DMS114 treated with DMSO at 0.1 percent for 48 hours (cell line): ENCODE results near the gene CNFN.

ENCODE experiments used
- DNase-seq: peaks from one replicate; lab custom pipeline; 2025; ENCODE audit not compliant: unreplicated experiment; lab: John Stamatoyannopoulos, UW

The CNFN gene, protein sequence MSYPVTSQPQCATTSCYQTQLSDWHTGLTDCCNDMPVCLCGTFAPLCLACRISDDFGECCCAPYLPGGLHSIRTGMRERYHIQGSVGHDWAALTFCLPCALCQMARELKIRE

DNA sequence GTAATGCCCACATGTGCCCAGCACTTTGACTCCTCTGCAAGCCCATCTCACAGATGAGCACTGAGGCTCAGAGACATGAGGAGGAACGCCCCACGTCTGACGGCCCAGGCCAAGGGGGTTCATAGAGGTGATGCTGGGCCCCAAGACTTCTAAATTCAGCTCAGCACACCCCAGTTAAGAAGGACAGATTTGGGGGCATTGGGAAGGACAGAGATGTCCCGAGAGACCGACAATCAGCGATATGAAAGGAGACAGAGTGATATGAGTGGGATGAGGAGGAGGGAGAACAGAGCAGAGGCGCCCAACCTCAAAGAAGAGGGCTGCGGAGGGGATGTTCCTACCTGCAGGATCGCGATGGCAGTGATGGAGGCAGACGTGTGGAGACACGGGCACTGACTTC, at the start of gene CNFN:
TSS of gene CNFN (minus strand) at position 399 of the 400 bp plus-strand sequence. CDS start 1,260 bp downstream, outside the sequence.
- no peak for DNase-seq

DNA sequence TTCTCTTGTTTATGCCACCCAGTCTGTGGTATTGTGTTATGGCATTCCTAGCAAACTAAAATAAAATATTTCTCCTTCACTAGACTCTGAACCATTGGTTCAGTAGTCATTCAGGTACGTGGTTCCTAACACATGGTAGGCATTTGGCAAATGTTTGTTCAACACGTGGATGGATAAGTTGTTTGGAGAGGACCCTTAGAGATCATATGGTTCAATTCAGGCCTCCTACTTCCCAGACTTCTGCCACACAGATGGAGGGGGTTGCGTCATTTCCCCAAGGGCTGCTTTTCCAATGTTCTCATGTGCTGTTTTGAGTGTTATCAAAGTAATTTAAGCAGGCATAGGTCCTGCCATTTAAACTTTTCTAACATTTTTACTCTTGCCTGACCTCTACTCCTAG, 45.9 kb upstream of the CNFN start:
- no peak for DNase-seq

DNA sequence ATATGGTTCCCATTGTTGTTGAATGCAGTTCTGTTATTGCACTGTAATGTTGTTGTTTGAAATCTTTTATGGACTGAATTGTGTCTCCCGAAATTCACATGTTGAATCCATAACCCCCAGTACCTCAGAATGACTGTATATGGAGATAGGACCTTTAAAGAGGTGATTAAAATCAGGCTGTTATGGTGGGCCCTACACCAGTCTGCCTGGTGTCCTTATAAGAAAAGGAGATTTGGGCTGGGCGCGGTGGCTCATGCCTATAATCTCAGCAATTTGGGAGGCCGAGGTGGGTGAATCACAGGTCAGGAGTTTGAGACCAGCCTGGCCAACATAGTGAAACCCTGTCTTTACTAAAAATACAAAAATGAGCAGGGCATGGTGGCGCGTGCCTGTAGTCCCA, 45.2 kb upstream of the CNFN start:
- no peak for DNase-seq

DNA sequence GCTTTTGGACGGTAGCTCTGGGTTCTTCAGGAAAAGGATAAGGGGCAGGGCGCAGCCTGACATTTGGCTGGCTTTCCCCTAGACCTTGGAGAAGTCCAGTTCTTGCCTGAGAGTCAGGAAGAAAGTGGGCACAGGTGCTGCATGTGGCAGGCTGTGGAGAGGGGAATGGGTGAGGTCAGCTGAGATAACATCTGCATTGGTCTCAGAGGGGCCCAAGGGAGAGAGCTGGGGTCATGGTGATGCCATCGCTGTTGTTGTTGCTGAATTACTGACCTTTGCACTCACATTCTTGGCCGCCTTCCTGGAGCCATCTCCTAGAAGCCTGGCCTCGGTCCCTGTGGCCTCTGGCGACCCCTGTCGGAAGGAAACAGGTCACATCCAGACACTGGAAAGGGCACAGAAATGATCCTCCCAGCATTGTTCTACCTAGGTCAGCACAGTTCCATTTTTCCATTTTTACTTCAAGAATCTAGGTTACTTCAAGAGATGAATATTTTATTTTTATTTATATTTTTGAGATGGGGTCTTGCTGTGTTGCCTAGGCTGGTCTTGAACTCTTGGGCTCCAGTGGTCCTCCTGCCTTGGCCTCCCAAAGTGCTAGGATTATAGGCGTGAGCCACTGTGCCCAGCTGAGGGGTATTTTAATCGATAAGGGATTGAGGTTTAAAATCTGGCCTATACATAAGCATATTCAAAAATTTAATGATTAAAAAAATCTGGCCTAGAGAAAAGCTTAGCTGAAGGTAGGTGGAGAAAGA, 43.6 kb upstream of the CNFN start:
- DNase-seq, result no peak

DNA sequence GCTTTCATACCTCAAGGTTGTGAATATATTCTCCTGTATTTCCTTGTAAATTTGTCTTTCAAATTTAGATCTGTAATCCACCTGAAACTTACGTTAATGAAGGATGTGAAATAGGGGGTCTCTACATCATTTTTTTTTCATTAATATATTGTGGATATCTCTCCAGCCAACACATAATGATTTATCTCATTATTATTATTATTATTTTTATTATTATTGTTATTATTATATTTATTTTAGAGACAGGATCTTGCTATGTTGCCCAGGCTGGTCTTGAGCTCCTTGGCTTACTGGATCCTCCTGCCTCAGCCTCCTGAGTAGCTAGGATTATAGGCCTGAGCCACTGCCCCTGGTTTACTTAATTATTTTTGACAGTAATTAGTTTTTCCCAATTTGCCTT, 41.4 kb upstream of the CNFN start:
- no peak for DNase-seq

DNA sequence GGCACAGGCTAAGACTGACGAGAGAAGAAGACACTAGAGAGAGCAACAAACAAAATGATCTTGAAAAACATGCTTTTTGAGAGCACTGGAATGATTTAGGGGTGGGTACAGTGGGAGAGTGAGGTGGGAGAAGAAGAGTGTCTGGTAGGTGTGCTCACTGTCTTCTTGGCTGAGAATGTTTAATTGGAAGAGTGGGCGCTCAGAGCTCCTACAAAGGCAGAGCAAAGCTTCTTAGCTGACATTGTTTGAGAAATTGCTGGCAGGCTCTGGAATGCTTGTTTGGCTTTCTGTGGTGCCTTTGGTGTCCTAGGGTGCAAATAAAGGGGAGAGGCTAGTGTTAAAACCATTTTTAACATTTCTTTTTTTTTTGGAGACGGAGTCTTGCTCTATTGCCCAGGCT, 38.6 kb upstream of the CNFN start:
- DNase-seq, result no peak

DNA sequence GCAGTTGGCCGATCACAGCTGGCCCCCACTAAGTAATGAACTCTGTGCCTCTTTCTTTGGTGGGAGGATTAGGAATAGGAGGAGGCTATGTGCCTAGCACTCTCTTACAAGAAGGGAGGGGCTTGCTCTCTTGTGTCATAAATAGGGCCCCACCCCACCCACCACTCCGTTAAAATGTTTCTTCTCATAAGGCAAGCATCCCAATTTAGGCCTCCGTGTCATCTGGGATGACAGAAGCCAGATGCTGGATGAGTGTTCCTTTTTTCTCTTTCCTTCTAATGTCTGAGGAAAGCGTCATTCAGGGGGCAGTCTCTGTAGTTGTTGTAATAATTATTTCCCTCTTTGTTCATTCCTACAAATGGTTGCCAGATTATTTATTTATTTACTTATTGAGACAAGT, 37.2 kb upstream of the CNFN start, which contains the start of gene LIPE:
TSS of gene LIPE (minus strand) at position 76 of the 400 bp plus-strand sequence. CDS start 239 bp downstream, outside the sequence.
- DNase-seq, result no peak

DNA sequence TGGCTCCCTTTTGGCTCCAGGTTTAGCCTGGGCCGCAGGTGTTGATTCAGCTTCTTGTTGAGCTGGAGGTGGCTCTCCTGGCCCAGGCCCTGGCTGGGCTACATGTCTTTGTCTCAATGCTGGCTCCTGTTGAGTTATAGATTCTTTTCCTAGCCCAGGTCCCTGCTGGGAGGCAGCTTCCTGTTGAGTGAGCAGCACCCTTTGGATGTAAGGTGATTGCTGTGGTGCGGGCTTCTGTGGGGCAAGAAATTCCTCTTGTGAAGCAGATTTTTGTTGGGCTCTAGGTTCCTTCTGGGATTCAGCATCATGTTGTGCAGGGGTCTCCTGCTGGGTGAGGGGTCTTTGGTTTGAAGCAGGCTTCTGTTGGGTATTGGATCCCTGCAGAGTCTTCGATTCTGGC, 36.5 kb upstream of the CNFN start:
- no peak for DNase-seq

DNA sequence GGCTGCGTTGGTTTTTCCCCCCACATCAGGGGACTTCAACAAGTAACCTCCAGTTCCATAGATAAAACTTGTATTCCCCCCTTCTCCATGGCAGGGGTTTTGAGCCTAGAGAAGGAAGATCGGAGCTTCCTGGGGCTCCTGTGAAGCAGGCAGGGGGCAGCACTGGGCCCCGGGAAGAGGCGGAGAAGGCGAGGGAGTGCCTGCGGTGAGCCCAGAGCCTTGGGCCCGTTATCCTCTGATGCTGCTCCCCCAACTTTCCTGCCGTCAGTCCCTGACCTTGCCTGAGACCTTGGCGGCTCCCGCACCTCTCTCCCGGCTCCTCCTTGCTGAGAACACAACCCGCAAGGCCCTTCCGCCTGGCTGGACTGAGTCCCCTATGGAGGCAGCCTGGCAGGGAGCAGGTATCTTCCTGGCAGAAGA, 34.6 kb upstream of the CNFN start:
- no peak for DNase-seq

DNA sequence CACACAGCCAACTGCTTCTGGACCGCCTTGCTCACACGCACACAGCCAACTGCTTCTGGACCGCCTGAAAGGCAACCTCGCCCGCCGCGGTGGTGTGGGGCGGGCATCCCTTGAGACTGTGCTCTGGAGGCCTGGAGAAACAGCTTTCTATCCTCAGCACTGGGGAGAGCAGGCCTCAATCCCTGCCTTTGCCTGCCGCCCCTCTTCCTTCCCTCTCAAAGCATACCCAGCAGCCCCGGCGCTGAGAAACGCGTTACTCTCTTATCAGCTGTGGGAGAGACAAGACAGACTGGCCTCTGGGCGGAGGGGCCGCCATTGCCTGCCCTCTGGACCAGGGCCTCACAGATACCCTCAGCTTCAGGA, 34.2 kb upstream of the CNFN start:
- DNase-seq, result no peak

DNA sequence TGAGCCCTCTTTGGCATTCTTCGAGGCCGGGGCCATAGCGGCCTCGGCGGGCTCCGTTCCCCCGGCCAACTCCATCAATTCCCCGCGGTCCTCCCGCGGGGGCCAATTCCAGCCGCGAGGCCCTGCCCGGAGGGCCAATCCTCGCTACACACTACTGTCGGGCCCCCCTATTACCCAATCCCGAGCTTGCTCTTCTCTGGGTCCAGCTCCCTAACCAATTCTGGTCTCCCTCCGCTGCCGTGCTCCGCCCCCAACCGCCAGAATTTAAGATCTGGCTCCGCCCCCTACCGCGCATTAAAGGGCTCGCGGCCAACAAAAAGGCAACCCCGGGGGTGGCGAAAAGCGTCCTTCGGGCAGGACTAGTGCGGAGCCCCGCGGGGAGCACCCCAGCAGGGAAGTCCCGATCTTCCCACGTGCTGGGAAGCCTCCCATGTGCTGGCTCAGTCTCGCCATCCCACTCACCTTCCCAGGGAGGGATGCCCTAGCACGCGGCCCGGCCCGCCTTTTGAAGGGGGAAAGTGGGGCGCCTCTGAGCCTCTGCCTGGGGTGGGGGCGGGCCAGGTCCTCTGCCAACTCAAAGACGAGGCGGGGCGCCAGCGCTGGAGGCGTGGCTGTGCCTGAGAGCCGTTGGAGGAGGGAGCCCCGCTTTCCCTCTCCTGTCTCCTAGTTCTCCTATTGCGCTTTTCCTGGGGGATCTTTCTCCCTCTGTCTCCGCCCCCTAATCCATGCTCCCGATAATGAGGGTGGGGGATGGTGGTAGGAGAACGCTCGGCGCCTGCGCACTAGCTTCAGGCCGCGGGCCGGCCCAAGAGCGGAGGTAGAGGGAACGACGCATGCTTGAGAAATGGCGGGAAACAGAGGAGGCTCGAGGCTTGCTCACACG, 33.6 kb upstream of the CNFN start:
- peak; percentile 55 for DNase-seq

DNA sequence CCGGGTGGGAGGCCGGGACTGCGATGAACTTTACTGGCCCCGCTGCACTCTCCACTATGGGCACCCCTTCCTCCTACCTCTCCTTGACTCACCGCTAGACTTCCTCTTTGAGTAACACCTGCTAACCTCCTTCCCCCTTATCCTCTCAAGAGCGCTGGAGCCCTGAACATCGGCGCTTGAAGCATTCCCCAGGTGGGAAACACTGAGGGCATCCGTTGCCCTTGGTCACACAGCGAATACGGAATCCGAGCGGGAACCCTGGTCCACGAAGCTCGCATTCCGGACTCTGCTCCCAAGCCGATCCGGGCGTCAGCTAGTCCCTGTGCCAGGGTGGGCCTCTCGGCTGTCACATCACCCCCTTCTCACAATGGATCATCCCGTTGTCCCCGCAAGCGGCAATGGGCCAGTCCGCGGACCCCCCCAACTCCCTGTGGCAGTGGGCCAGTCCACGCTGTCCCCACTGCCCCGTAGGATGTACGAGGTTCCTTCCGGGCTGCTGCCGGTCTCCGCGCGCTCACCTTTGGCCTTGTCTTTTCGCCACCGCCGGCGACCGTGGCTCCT, 32.9 kb upstream of the CNFN start:
- DNase-seq, result no peak

DNA sequence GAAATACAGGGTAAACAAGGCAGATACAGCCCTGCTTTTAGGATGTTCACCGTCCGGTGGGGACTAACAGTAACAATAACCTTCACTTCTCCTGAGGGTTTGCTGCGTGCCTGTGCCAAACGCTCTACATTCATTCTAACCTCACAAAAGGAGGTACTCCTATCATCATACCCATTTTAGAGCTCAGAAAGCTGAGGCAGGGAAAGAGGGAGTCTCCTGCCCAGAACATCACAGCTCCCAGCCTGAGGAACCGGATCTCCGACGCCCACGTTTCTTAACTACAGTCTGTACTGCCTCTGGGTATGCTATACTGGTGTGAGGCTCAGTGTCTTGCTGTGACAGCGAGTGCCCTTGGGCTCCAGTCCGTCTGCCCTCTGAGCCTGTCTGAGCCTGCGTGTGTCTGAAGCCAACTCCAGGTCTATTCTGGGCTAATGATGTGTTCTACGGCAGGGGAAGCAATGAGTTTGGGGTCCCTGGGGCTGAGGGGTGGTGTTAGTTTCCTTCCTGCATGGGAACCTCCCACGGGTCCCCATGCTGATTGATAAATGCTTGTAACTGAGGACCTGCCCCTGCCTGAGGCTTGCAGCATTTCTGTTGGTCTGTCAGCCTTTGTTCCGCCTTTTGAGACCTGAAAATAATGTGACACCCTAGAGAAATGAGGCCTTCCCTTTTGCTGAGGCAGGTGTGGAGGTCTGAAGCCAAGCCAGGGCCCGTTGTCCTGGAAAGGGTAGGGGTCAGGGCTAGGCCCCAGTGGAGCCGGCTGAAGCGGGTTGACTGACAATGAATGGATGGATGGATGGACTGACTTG, 32.2 kb upstream of the CNFN start:
- no peak for DNase-seq

DNA sequence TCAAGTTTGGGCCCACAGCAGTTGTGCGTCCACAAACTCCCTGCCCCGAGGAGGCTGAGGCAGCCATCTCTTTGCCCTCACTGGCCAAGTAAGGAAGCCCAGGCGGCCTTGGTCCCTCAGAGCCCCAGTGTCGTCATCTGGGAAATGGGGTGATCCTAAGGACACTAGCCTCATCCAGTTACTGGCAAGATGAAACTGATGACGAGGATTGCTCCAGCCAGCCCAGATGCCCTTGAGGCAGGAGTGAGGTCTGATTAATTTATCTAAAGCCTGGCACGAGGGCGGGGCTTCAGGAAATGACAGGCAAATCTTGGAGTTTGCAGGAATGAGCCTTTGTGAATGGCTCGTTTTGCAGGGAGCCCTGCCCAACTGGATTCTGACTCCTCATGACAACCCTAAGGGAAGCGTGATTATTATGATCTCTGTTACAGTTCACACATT, 31.5 kb upstream of the CNFN start:
- no peak for DNase-seq

DNA sequence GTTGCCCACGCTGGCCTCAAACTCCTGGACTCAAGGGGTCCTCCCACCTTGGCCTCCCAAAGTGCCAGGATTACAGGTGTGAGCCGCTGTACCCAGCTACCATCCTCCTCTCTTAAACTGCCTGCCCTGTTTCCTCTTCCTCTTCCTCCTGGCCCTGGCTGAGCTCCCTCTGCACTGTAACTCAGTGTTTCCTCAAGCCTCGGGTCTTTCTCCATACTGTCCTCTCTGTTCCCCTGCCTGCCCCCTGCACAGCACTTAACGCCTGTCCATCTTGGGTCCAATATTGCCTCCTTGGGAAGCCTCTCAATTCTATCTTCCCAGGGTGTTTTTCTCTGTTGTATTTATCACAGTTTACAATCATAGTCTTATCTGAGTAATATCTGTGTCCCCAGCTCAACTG, 31.0 kb upstream of the CNFN start:
- DNase-seq, result no peak

DNA sequence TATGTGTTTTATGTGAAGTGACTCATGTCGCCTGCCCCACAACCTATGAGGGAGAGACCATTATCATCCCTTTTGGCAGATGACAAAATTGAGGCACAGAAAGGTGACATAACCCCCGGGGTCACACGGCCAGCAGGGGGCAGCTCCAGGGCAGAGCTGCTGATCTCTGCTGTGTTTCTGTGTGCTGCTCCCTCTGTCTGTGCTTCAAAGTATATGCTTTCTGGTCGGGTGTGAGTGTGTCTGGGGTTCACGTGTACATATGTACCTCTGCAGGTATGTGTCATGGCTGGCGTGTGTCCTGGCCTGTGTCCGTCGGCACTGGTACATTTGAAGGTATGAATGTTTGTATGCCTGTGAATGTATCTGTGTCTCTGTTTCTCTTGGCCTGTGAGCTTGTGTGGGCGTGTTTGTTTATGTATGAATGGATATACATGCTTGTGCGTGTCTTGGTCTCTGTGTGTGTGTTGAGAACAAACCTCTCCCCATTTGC, 30.0 kb upstream of the CNFN start:
- DNase-seq, result peak; percentile 25

DNA sequence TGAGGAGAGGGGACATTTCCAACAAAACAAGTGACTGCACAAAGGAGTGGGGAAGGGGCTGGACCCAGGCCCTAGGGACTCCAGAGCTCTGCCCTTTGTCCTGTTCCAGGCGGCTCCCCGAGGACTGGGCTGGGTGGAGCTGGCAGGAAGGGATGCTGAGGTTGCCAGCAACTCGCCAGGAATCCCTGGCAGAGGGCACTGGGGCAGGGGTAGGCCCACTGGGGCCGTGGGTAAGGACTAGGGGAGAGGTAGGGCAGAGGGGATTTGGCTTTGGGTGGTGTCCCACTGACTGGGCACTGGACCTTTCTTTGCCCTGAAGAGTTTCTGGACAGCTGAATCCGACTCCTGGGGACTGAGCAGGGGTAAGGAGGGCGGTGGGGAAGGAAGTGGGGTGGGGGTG, 29.2 kb upstream of the CNFN start:
- no peak for DNase-seq

DNA sequence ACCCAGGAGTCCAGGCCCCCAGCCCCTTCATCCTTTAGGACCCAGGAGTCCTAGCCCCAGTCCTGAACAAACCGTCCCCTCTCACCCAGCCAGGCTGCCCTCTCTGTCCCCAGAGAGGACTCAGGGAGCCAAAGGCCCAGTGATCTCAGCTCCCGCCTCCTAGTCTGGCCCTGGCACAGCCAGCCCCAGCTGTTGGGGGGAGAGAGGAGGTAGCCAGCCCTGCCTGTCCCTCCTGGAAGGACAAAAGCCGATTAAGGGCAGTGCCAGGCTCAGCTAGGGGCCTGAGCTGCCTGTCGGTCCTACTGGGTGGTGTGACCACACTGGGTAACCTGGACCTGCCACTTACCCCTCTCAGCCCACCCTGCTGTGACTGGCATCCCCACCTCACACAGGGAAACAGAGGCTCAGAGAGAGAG, 22.6 kb upstream of the CNFN start:
- DNase-seq, result no peak

DNA sequence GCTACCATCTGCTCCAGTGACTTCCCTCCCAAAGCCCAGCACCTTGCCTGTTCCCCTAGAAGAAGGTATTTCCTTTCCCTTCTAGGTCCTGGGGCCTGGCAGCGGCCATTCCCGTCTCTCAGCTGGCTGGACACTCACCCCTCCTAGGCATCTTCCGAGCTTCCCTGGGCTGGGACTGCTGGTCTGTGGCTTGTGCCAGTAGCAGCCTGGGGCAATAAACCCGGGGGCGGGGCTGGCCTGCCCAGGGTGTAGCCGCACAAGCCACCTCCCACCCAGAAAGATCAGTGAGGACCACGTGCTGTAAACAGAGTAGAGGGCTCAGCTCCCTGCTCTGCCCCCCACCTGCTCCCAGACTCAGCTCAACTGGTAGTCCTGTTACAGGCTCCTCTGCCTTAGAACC, 22.1 kb upstream of the CNFN start:
- no peak for DNase-seq

DNA sequence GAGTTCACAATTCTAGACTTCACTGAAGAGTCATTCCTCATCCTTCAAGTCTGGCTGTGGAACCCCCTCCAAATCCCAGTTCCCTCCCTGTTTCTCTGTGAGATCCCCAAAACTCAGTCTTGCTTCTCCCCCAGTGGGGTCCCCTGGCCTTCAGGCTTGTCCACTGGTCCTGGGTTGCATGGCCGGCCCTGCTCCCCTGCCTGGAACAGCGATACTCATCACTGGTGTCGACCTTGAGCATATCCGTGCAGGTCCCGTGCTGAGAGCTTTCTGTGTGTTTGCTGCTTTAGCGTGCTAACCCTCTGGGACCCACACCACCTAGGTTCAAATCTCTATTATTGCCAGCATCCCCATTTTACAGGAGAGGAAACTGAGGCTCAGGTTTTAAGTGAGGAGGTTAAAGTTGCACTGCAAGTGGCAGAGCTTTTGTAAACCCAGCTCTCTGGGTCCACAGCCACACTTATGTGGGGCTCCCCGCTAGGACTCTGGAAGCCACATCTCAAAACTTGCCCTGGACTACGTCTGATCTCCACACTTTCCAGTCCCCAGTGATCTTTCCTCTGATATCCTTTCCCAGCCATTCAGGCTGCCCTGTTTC, 21.6 kb upstream of the CNFN start:
- DNase-seq, result no peak
